Measurements from ENCODE around the gene NINJ2. TPM values are rescaled to one million over a fixed set of nuclear protein-coding genes. Genes with fewer than 3 reads are reported as not detected.

Gene NINJ2
- total RNA-seq, 1 donor from 2014 or later: 2.3 TPM

DNA sequence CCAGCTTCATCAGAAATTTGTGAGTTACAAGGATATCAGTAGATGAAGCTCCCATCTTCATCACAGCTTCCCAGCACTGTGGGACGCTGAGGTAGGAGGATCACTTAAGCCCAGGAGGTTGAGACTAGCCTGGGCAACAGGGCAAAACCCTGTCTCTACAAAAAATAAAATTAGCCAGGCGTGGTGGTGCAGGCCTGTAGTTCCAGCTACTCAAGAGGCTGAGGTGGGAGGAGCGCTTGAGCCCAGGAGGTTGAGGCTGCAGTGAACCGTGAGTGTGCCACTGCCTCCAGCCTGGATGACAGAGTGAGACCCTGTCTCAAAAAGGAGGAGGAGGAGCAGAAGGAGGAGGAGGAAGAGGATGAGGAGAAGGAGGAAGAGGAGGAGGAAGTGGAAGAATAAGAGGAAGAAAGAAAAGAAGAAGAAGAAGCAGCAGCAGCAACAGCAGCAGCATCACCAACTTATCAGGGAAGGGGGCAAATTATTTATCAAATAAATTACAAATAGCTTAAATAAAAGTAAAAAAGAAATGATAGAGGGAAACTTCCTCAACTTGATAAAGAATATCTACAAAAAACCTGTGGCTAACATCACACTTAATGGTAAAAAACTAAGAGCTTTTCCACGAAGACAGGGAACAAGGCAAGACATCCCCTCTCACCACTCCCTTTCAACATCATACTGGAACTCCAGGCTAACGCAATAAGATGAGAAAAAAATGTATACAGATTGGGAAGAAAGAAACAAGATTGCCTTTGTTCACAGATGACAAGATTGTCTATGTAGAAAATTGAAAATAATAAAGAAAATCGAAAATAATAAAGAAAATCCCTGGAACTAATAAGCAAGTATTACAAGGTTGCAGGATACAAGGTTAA lies 69.6 kb downstream of the NINJ2 start:
- peaks cover 21% of the 10 kb centered on the region for H3K4me1 Mint-ChIP-seq (ENCODE audit: unreplicated experiment)
- H3K36me3 Mint-ChIP-seq (ENCODE audit: low read depth, unreplicated experiment): no peaks in the 10 kb centered on the region
- no peak overlapping the region for H3K4me3 Mint-ChIP-seq (ENCODE audit: unreplicated experiment)
- TF ChIP-seq, protein P1, sequence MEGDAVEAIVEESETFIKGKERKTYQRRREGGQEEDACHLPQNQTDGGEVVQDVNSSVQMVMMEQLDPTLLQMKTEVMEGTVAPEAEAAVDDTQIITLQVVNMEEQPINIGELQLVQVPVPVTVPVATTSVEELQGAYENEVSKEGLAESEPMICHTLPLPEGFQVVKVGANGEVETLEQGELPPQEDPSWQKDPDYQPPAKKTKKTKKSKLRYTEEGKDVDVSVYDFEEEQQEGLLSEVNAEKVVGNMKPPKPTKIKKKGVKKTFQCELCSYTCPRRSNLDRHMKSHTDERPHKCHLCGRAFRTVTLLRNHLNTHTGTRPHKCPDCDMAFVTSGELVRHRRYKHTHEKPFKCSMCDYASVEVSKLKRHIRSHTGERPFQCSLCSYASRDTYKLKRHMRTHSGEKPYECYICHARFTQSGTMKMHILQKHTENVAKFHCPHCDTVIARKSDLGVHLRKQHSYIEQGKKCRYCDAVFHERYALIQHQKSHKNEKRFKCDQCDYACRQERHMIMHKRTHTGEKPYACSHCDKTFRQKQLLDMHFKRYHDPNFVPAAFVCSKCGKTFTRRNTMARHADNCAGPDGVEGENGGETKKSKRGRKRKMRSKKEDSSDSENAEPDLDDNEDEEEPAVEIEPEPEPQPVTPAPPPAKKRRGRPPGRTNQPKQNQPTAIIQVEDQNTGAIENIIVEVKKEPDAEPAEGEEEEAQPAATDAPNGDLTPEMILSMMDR (IDR thresholded peaks at IDR 0.05; ENCODE audit: unreplicated experiment): no peak
- DNase-seq (ENCODE audit: low spot score): no peak
- no peak overlapping the region for H3K27ac Mint-ChIP-seq (ENCODE audit: unreplicated experiment)
- no peaks in the 10 kb centered on the region for H3K9me3 Mint-ChIP-seq (ENCODE audit: unreplicated experiment)
- peaks cover 9% of the 10 kb centered on the region for H3K27me3 Mint-ChIP-seq (ENCODE audit: unreplicated experiment)

DNA sequence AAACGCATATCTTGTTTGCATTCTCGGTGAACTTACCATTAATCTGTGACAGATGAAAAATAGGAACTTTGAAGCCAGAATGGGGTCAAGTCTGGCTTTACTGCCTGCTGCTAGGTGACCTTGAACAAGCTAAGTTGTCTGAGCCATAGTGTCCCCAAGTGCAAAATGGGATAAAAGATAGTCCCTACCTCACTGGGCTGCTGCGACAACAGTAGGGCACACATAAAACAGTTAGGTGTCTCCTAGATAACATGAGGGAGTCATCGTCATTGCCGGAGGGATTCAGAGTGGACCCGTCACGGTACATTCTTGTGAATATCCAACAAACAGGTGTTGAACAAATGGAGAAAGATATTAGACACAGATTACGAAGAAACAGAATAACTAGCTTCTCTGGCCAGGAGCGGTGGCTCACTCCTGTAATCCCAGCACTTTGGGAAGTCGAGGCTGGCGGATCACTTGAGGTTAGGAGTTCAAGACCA lies 71.2 kb downstream of the NINJ2 start:
- Mint-ChIP-seq H3K27ac (ENCODE audit: unreplicated experiment) (no peak overlapping the region), H3K4me1 (ENCODE audit: unreplicated experiment) (peaks cover 7% of the 10 kb centered on the region), H3K9me3 (ENCODE audit: unreplicated experiment) (no peaks in the 10 kb centered on the region), H3K36me3 (ENCODE audit: low read depth, unreplicated experiment) (peaks cover 5% of the 10 kb centered on the region), H3K4me3 (ENCODE audit: unreplicated experiment) (no peak overlapping the region), H3K27me3 (ENCODE audit: unreplicated experiment) (peaks cover 9% of the 10 kb centered on the region)
- TF ChIP-seq, protein P1 (IDR thresholded peaks at IDR 0.05; ENCODE audit: unreplicated experiment): no peak
- DNase-seq (ENCODE audit: low spot score): no peak

DNA sequence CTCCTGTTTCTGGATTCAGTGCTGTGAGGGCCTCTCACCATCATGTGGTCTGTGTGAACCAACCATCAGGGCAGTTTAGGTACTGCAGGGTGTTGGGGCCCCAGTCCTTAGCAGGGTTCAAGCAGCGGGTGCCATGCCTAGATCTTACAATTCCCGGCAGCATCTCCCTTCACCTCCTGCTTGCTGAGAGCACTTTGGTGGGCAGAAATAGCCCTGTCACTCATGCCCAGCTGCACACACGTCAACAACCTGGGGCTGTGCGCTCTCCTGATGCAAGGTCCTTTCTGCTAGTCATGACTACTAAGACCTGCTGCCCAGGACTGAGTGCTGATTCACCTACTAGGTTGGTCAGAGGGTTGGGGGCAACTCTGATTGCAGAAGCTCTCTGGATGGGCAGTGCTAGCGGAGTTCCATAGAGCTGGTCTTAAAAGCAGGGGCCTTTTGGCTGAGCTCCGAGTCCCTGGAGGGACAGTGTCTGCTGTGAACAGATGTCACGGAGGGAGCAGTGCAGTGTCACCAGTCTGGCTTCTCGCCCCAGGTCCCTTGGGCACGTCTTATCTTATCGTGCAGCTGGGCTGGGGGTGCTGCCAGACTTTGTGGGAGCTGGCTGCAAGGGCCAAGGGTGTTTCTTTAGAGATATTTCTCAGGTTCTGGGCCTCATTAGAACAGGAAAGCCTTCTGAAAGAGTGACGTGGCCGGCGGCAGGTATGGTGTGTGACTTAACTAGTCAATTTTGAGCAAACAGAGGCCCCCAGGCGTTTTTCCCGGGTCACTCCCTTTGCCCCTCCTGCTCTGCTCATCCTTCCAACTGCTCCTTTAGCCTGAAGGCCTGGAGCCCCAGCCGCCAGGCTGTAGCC lies 71.8 kb downstream of the NINJ2 start:
- Mint-ChIP-seq H3K27me3 (ENCODE audit: unreplicated experiment) (peaks cover 10% of the 10 kb centered on the region), H3K4me1 (ENCODE audit: unreplicated experiment) (peaks cover 7% of the 10 kb centered on the region), H3K4me3 (ENCODE audit: unreplicated experiment) (no peak overlapping the region), H3K36me3 (ENCODE audit: low read depth, unreplicated experiment) (peaks cover 5% of the 10 kb centered on the region), H3K9me3 (ENCODE audit: unreplicated experiment) (no peaks in the 10 kb centered on the region), H3K27ac (ENCODE audit: unreplicated experiment) (no peak overlapping the region)
- TF ChIP-seq, protein P1 (IDR thresholded peaks at IDR 0.05; ENCODE audit: unreplicated experiment): no peak
- DNase-seq (ENCODE audit: low spot score): no peak

DNA sequence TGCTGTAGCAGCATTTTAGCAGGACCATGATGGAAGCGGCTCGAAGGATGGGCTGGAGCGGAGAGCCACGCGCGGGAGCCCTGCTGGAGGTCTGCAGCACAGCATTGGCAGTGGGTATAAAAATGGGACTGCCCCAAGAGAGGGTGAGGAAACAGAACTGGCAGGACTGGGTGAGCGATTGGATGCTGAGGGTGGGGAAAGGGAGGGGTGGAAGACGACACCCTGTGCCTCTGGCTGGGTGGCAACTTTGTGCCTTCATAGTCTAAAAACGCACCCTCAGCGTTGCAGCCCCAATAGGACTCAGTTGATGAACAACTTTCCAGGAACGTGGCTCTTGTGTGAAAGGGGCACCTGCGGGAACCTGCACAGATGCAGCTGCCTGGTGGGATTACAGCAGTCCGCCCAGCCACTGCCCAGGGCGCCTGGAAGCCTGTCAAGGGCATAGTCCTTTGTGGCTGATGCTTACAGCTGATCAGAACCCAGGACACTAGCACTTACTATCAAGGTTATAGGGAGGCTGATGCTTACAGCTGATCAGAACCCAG lies 73.0 kb downstream of the NINJ2 start:
- Mint-ChIP-seq H3K4me1 (ENCODE audit: unreplicated experiment) (peaks cover 7% of the 10 kb centered on the region), H3K27me3 (ENCODE audit: unreplicated experiment) (peaks cover 14% of the 10 kb centered on the region), H3K36me3 (ENCODE audit: low read depth, unreplicated experiment) (peaks cover 5% of the 10 kb centered on the region), H3K27ac (ENCODE audit: unreplicated experiment) (no peak overlapping the region), H3K9me3 (ENCODE audit: unreplicated experiment) (no peaks in the 10 kb centered on the region), H3K4me3 (ENCODE audit: unreplicated experiment) (no peak overlapping the region)
- no peak for DNase-seq (ENCODE audit: low spot score)
- TF ChIP-seq, protein P1 (IDR thresholded peaks at IDR 0.05; ENCODE audit: unreplicated experiment): no peak
